HL-60 (cell line): ENCODE measurements around the gene RTP3.

Experiments used
- DNase-seq, 2 experiments: peaks; one replicate each; pipeline ENCODE4 v3.0.0-alpha.2; 2010 to 2020; ENCODE audit warnings: low read depth in 1 of 2, low spot score in 1 of 2
- H3K27ac ChIP-seq: fragments of 250-450 bp; sonication (Bioruptor Pico); replicated peaks from 2 replicates; pipeline ENCODE4 v1.5.1; 2020; ENCODE audit warnings: mild to moderate bottlenecking, moderate library complexity
- H3K27me3 ChIP-seq: fragments of 250-450 bp; sonication (Bioruptor Pico); 2 replicates; pipeline ENCODE4 v1.5.1; 2021; ENCODE audit warnings: mild to moderate bottlenecking, moderate library complexity; ENCODE audit not compliant: insufficient read depth, poor library complexity, severe bottlenecking
- H3K4me3 ChIP-seq: replicated peaks from 2 replicates; pipeline ENCODE4 v1.5.1; 2011; ENCODE audit warnings: mild to moderate bottlenecking, control low read depth, low read length; ENCODE audit not compliant: insufficient read depth
- CTCF ChIP-seq: IDR thresholded peaks from one replicate; pipeline ENCODE4 v1.5.1; 2011; ENCODE audit warnings: low read length, control low read depth, inconsistent platforms; ENCODE audit not compliant: insufficient read depth
- GABPA ChIP-seq: IDR thresholded peaks from 2 replicates; pipeline ENCODE4 v1.6.1; 2012; ENCODE audit warnings: low read depth
- POLR2AphosphoS5 ChIP-seq: IDR thresholded peaks from 2 replicates; pipeline ENCODE4 v1.6.1; 2012; ENCODE audit warnings: low read depth
- REST ChIP-seq: IDR thresholded peaks from 2 replicates; pipeline ENCODE4 v1.6.1; 2012; ENCODE audit warnings: low read depth; ENCODE audit not compliant: insufficient replicate concordance
- SPI1 ChIP-seq: IDR thresholded peaks from 2 replicates; pipeline ENCODE4 v1.6.1; 2012; ENCODE audit warnings: low read depth, mild to moderate bottlenecking, borderline replicate concordance

RTP3 gene

GRCh38 chr3:46464326-46465195 lies 33.2 kb upstream of the RTP3 start, which contains the start of gene LTF:
Gene LTF (minus strand): TSS chr3:46464905. CDS start chr3:46464867, 38 bp downstream.
- H3K27ac ChIP-seq = no peak within 1 kb of the TSS
- peaks cover 2% of the 10 kb centered on the region for H3K27me3 ChIP-seq
- no peak within 1 kb of the TSS for H3K4me3 ChIP-seq
- DNase-seq = no peak
- no peak for TF ChIP-seq GABPA
- no peak for TF ChIP-seq REST
- TF ChIP-seq POLR2AphosphoS5 = no peak
- no peak for TF ChIP-seq SPI1
- no peak for TF ChIP-seq CTCF

GRCh38 chr3:46465196-46465520 lies 32.6 kb upstream of the RTP3 start:
- Histone ChIP-seq H3K27ac (no peak overlapping the region), H3K4me3 (no peak overlapping the region), H3K27me3 (peaks cover 2% of the 10 kb centered on the region)
- DNase-seq = no peak
- TF ChIP-seq GABPA (no peak), POLR2AphosphoS5 (no peak), REST (no peak), CTCF (no peak), SPI1 (no peak)

- no peak overlapping the region for H3K27ac ChIP-seq
- no peak overlapping the region for H3K4me3 ChIP-seq
- DNase-seq = no peak
- H3K27me3 ChIP-seq = peaks cover 2% of the 10 kb centered on the region
- TF ChIP-seq POLR2AphosphoS5 = no peak
- no peak for TF ChIP-seq CTCF
- no peak for TF ChIP-seq REST
- no peak for TF ChIP-seq SPI1
- TF ChIP-seq GABPA = no peak
These were observed 31.5 kb upstream of the RTP3 start for GRCh38 chr3:46466273-46466672.
